Small intestine (tissue), 7 donors: ENCODE results near the gene SINHCAF. TPM values are rescaled to one million over a fixed set of nuclear protein-coding genes. Genes with fewer than 3 reads are reported as not detected.

Experiments
- DNase-seq, 2 donors: peaks; one replicate each; pipeline versions ENCODE4 v3.0.0 to v3.0.0-alpha.2; 2013
- FAIRE-seq: peaks from 2 replicates; lab custom pipeline; 2012; peaks lifted over from hg19 to GRCh38; lab: Jason Lieb, UNC
- H3K27ac ChIP-seq, 3 donors: one replicate each; pipeline ENCODE4 v1.5.1; 2013; ENCODE audit warnings: low read length in 2 of 3, mild to moderate bottlenecking in 2 of 3, control low read depth in 1 of 3, inconsistent platforms in 1 of 3, low read depth in 1 of 3, moderate library complexity in 1 of 3
- H3K27me3 ChIP-seq, 3 donors: one replicate each; pipeline ENCODE4 v1.6.1; 2013; ENCODE audit warnings: low read length in 3 of 3, inconsistent platforms in 1 of 3; ENCODE audit not compliant: control insufficient read depth in 3 of 3, insufficient read depth in 3 of 3
- H3K36me3 ChIP-seq, 3 donors: one replicate each; pipeline ENCODE4 v1.6.1; 2013; ENCODE audit warnings: low read length in 3 of 3, inconsistent platforms in 1 of 3, low read depth in 1 of 3, mild to moderate bottlenecking in 1 of 3, moderate library complexity in 1 of 3; ENCODE audit not compliant: control insufficient read depth in 3 of 3, insufficient read depth in 2 of 3
- H3K4me1 ChIP-seq, 3 donors: one replicate each; pipeline ENCODE4 v1.6.1; 2013; ENCODE audit warnings: low read length in 2 of 3, inconsistent platforms in 1 of 3, low read depth in 1 of 3, mild to moderate bottlenecking in 1 of 3, moderate library complexity in 1 of 3; ENCODE audit not compliant: control insufficient read depth in 3 of 3, insufficient read depth in 2 of 3
- H3K4me3 ChIP-seq, 3 donors: one replicate each; pipeline ENCODE4 v1.5.1; 2013; ENCODE audit warnings: low read length in 3 of 3, control low read depth in 1 of 3, inconsistent platforms in 1 of 3, low read depth in 1 of 3, mild to moderate bottlenecking in 1 of 3, moderate library complexity in 1 of 3
- H3K9me3 ChIP-seq, 2 donors: one replicate each; pipeline ENCODE4 v1.6.1; 2013; ENCODE audit warnings: low read depth in 1 of 2, low read length in 1 of 2; ENCODE audit not compliant: control insufficient read depth in 2 of 2, insufficient read depth in 1 of 2
- WGBS, 3 donors: extraction: QIAGEN DNeasy Blood & Tissue Kit; methylation state at CpG; one replicate each; pipeline ENCODE4 v1.1.7; 2013; 5-methylcytosine and 5-hydroxymethylcytosine counted together
- polyA plus RNA-seq, 4 donors: library from polyadenylated mRNA; stranded (reverse) in 3 of 4; unstranded in 1 of 4; fragments of 200-250 nt in 3 of 4; fragments of 120-200 nt in 1 of 4; gene quantifications; one replicate each; pipeline versions ENCODE4 v1.2.1 to v1.2.3, GENCODE V29; 2013
- donor health status: healthy with polysubstance abuse.
- donor health status: control.
- donor health status: control.
- donor health status: Bipolar disorder and iron deficiency.
- donor health status: healthy.

Gene SINHCAF
- polyA plus RNA-seq, 4 donors = 26.7 to 78.6 (median 33.5) TPM

- H3K9me3 ChIP-seq = no peaks in the 10 kb centered on the region
- H3K4me1 ChIP-seq = no peaks in the 10 kb centered on the region
- H3K36me3 ChIP-seq = peaks cover 0 to 23% (median 14%) of the 10 kb centered on the region in 3 donors
- no peaks in the 10 kb centered on the region for H3K27me3 ChIP-seq
- DNase-seq = no peak
- 79 to 87% (median 82%) methylated on average over 13 of the region's 13 CpGs for WGBS, 3 donors
- H3K27ac ChIP-seq = no peak overlapping the region
- FAIRE-seq = no peak
- H3K4me3 ChIP-seq = no peak overlapping the region
These were observed 28.1 kb downstream of the SINHCAF start for GRCh38 chr12:31297572-31298514.

GRCh38 chr12:31289441-31289840, 36.5 kb downstream of the SINHCAF start:
- no peak for FAIRE-seq
- Histone ChIP-seq H3K9me3 (no peaks in the 10 kb centered on the region), H3K27ac (no peak overlapping the region), H3K27me3 (no peaks in the 10 kb centered on the region), H3K36me3 (peaks cover 4 to 35% (median 19%) of the 10 kb centered on the region in 3 donors), H3K4me3 (no peak overlapping the region), H3K4me1 (no peaks in the 10 kb centered on the region)
- 24 to 53% (median 50%) methylated on average over 2 of the region's 2 CpGs for WGBS, 3 donors
- peak; percentile 46 to 60 for DNase-seq

GRCh38 chr12:31288381-31288780, 37.6 kb downstream of the SINHCAF start:
- Histone ChIP-seq H3K4me1 (no peaks in the 10 kb centered on the region), H3K9me3 (no peaks in the 10 kb centered on the region), H3K4me3 (no peak overlapping the region), H3K27ac (no peak overlapping the region), H3K36me3 (peaks cover 4 to 38% (median 19%) of the 10 kb centered on the region in 3 donors), H3K27me3 (no peaks in the 10 kb centered on the region)
- WGBS, 3 donors = 97 to 100% (median 100%) methylated on average over 2 of the region's 2 CpGs
- FAIRE-seq (no peak), DNase-seq (no peak)

- Histone ChIP-seq H3K27ac (no peak overlapping the region), H3K9me3 (no peaks in the 10 kb centered on the region), H3K4me3 (no peak overlapping the region), H3K27me3 (no peaks in the 10 kb centered on the region), H3K36me3 (peaks cover 6 to 26% (median 7%) of the 10 kb centered on the region in 3 donors), H3K4me1 (no peaks in the 10 kb centered on the region)
- FAIRE-seq (no peak), DNase-seq (no peak)
These were observed 45.8 kb downstream of the SINHCAF start for GRCh38 chr12:31280183-31280582.

GRCh38 chr12:31279390-31279924, 46.5 kb downstream of the SINHCAF start:
- Histone ChIP-seq H3K4me1 (no peaks in the 10 kb centered on the region), H3K36me3 (peaks cover 4 to 23% (median 7%) of the 10 kb centered on the region in 3 donors), H3K9me3 (no peaks in the 10 kb centered on the region), H3K27ac (no peak overlapping the region), H3K4me3 (no peak overlapping the region), H3K27me3 (no peaks in the 10 kb centered on the region)
- WGBS, 3 donors = 96 to 98% (median 96%) methylated on average over 8 of the region's 8 CpGs
- FAIRE-seq = no peak
- DNase-seq = no peak

GRCh38 chr12:31278832-31279231, 47.1 kb downstream of the SINHCAF start:
- Histone ChIP-seq H3K36me3 (peaks cover 4 to 23% (median 7%) of the 10 kb centered on the region in 3 donors), H3K27ac (no peak overlapping the region), H3K27me3 (no peaks in the 10 kb centered on the region), H3K9me3 (no peaks in the 10 kb centered on the region), H3K4me3 (no peak overlapping the region), H3K4me1 (no peaks in the 10 kb centered on the region)
- WGBS, 3 donors = 71 to 80% (median 79%) methylated on average over 1 of the region's 1 CpG
- DNase-seq = no peak
- no peak for FAIRE-seq

GRCh38 chr12:31278424-31278823, 47.5 kb downstream of the SINHCAF start:
- FAIRE-seq (no peak), DNase-seq (no peak)
- Histone ChIP-seq H3K27me3 (no peaks in the 10 kb centered on the region), H3K9me3 (no peaks in the 10 kb centered on the region), H3K36me3 (peaks cover 4 to 20% (median 7%) of the 10 kb centered on the region in 3 donors), H3K27ac (no peak overlapping the region), H3K4me3 (no peak overlapping the region), H3K4me1 (no peaks in the 10 kb centered on the region)
- WGBS, 3 donors = 90 to 94% (median 93%) methylated on average over 4 of the region's 4 CpGs

GRCh38 chr12:31277081-31277480, 48.9 kb downstream of the SINHCAF start:
- Histone ChIP-seq H3K27ac (no peak overlapping the region), H3K36me3 (peaks cover 4 to 10% (median 4%) of the 10 kb centered on the region in 3 donors), H3K27me3 (no peaks in the 10 kb centered on the region), H3K9me3 (no peaks in the 10 kb centered on the region), H3K4me3 (no peak overlapping the region), H3K4me1 (no peaks in the 10 kb centered on the region)
- FAIRE-seq = no peak
- WGBS, 3 donors = 84 to 96% (median 93%) methylated on average over 2 of the region's 2 CpGs
- no peak for DNase-seq
